ENCODE data around the gene GNB1.

- no peak for TF ChIP-seq CTCF (conservative IDR thresholded peaks at IDR 0.05 in 1 of 2, IDR thresholded peaks at IDR 0.05 in 1 of 2; ENCODE audit: extremely low read depth in 1 of 2, insufficient read depth in 1 of 2, low read depth in 1 of 2, low read length in 2 of 2)
- TF ChIP-seq EZH2 (IDR thresholded peaks at IDR 0.05; ENCODE audit: borderline replicate concordance, low read length), result no peak
These were observed 58.7 kb downstream of the GNB1 start for GRCh38 chr1:1832166-1832565.

All from mammary epithelial cell (primary cell).